Activated CD4-positive, alpha-beta memory T cell treated with anti-CD3 and anti-CD28 coated beads, Interleukin-2, amount 10 ng/mL, durations not matched to agents 7 days and 5 days (primary cell): Measurements from ENCODE around the gene UBE2S. TPM values are rescaled to one million over a fixed set of nuclear protein-coding genes. Genes with fewer than 3 reads are reported as not detected.

ENCODE experiments used
- total RNA-seq, 2 experiments: library from RNA; stranded (reverse); gene quantifications; one replicate each; pipeline ENCODE4 v1.2.3, GENCODE V29; 2021

The UBE2S gene
- total RNA-seq, 2 experiments from 2014 or later = 277 to 284 TPM

Other genes starting within 250 kb of the UBE2S start
- not detected for gene DNAAF3, start 241.2 kb downstream of the UBE2S start, total RNA-seq
- not detected for gene SYT5, start 227.5 kb downstream of the UBE2S start, total RNA-seq
- not detected for gene PTPRH, start 198.3 kb downstream of the UBE2S start, total RNA-seq
- gene TMEM86B, start 179.0 kb downstream of the UBE2S start, total RNA-seq = 10 to 100 TPM; 10.3 to 12.4 TPM
- 100 to 1,000 TPM; 213 to 229 TPM for gene PPP6R1, start 148.8 kb downstream of the UBE2S start, total RNA-seq
- 10 to 100 TPM; 28.9 to 29.0 TPM for gene HSPBP1, start 127.7 kb downstream of the UBE2S start, total RNA-seq
- 1 to 10 TPM; 5.6 to 5.7 TPM for gene BRSK1, start 123.8 kb downstream of the UBE2S start, total RNA-seq
- 1 to 10 TPM; 1.0 to 2.0 TPM for gene TMEM150B, start 82.4 kb downstream of the UBE2S start, total RNA-seq
- gene KMT5C, start 67.9 kb downstream of the UBE2S start, total RNA-seq = 10 to 100 TPM; 27.2 to 28.9 TPM
- gene COX6B2, start 53.1 kb downstream of the UBE2S start, total RNA-seq = 1 to 10 TPM in 1 of 2 experiments, under 1 TPM in 1; 0.83 to 2.0 TPM
- gene GARIN5B, start 44.5 kb downstream of the UBE2S start, total RNA-seq = not detected
- gene IL11, start 37.3 kb downstream of the UBE2S start, total RNA-seq = under 1 TPM in 1 of 2 experiments, not detected in 1; 0.48 TPM
- not detected for gene TMEM190, start 31.0 kb downstream of the UBE2S start, total RNA-seq
- gene TMEM238, start 23.5 kb downstream of the UBE2S start, total RNA-seq = 10 to 100 TPM; 19.2 to 19.3 TPM
- gene RPL28, start 21.9 kb downstream of the UBE2S start, total RNA-seq = 1,000 to 10,000 TPM; 3,004 to 3,026 TPM
- not detected for gene SHISA7, start 35.5 kb upstream of the UBE2S start, total RNA-seq
- gene ISOC2, start 53.9 kb upstream of the UBE2S start, total RNA-seq = 10 to 100 TPM; 14.5 to 16.7 TPM
- gene C19orf85, start 57.0 kb upstream of the UBE2S start, total RNA-seq = not detected
- gene ZNF628, start 68.8 kb upstream of the UBE2S start, total RNA-seq = 1 to 10 TPM; 6.7 to 9.1 TPM
- 10 to 100 TPM; 11.9 to 12.0 TPM for gene NAT14, start 77.4 kb upstream of the UBE2S start, total RNA-seq
- under 1 TPM; 0.15 to 0.18 TPM for gene SSC5D, start 80.6 kb upstream of the UBE2S start, total RNA-seq
- gene SBK2, start 129.3 kb upstream of the UBE2S start, total RNA-seq = not detected
- gene SBK3, start 137.8 kb upstream of the UBE2S start, total RNA-seq = not detected
- 1 to 10 TPM; 6.4 to 6.6 TPM for gene ZNF579, start 173.1 kb upstream of the UBE2S start, total RNA-seq
- gene FIZ1, start 191.7 kb upstream of the UBE2S start, total RNA-seq = 10 to 100 TPM; 10.9 to 11.7 TPM
- gene ZNF524, start 192.5 kb upstream of the UBE2S start, total RNA-seq = 10 to 100 TPM; 35.4 to 37.3 TPM
- 10 to 100 TPM; 15.3 to 15.4 TPM for gene ZNF865, start 197.9 kb upstream of the UBE2S start, total RNA-seq
- 1 to 10 TPM; 6.4 to 7.4 TPM for gene ZNF784, start 216.8 kb upstream of the UBE2S start, total RNA-seq
- 10 to 100 TPM; 35.7 to 39.7 TPM for gene ZNF580, start 233.2 kb upstream of the UBE2S start, total RNA-seq
- 10 to 100 TPM; 26.6 to 30.1 TPM for gene ZNF581, start 235.9 kb upstream of the UBE2S start, total RNA-seq
- 1 to 10 TPM; 3.7 to 3.8 TPM for gene CCDC106, start 240.4 kb upstream of the UBE2S start, total RNA-seq
- 100 to 1,000 TPM; 204 to 213 TPM for gene U2AF2, start 247.2 kb upstream of the UBE2S start, total RNA-seq